Activated naive CD8-positive, alpha-beta T cell treated with anti-CD3 and anti-CD28 coated beads, Interleukin-2, amount 50 U/mL, for 16 hours (primary cell): ENCODE data around the gene MUC6.

Experiments
- DNase-seq: peaks from one replicate; pipeline ENCODE4 v3.0.0-alpha.2; 2020; ENCODE audit warnings: low read depth, low spot score

The MUC6 gene

GRCh38 chr11:1008001-1008802 is 28.3 kb downstream of the MUC6 start:
- no peak for DNase-seq

- DNase-seq = no peak
These were observed 29.2 kb downstream of the MUC6 start for GRCh38 chr11:1007279-1007678.

- no peak for DNase-seq
These were observed 29.8 kb downstream of the MUC6 start for GRCh38 chr11:1006762-1007161.

GRCh38 chr11:1005928-1006327 is 30.6 kb downstream of the MUC6 start:
- no peak for DNase-seq

- DNase-seq = no peak
These were observed 33.4 kb downstream of the MUC6 start for GRCh38 chr11:1003159-1003558.

- no peak for DNase-seq
These were observed 34.0 kb downstream of the MUC6 start for GRCh38 chr11:1002406-1002984.

GRCh38 chr11:1001617-1002405 is 34.7 kb downstream of the MUC6 start:
- no peak for DNase-seq

- DNase-seq = no peak
These were observed 35.9 kb downstream of the MUC6 start for GRCh38 chr11:1000357-1001278.

GRCh38 chr11:999009-999408 is 37.5 kb downstream of the MUC6 start:
- no peak for DNase-seq

GRCh38 chr11:997907-998306 is 38.6 kb downstream of the MUC6 start:
- DNase-seq = no peak

GRCh38 chr11:996681-997080 is 39.8 kb downstream of the MUC6 start:
- no peak for DNase-seq

- no peak for DNase-seq
These were observed 40.6 kb downstream of the MUC6 start for GRCh38 chr11:995752-996420.

- no peak for DNase-seq
These were observed 41.3 kb downstream of the MUC6 start for GRCh38 chr11:995044-995751.

- no peak for DNase-seq
These were observed 42.8 kb downstream of the MUC6 start for GRCh38 chr11:993632-994167.

- DNase-seq = no peak
These were observed 43.9 kb downstream of the MUC6 start for GRCh38 chr11:992577-992976.

GRCh38 chr11:991711-992307 is 44.7 kb downstream of the MUC6 start:
- DNase-seq = no peak

GRCh38 chr11:991034-991433 is 45.5 kb downstream of the MUC6 start:
- DNase-seq = no peak

- DNase-seq = no peak
These were observed 46.4 kb downstream of the MUC6 start for GRCh38 chr11:990101-990500.

GRCh38 chr11:987671-988070 is 48.8 kb downstream of the MUC6 start:
- no peak for DNase-seq

- DNase-seq = no peak
These were observed 49.6 kb downstream of the MUC6 start for GRCh38 chr11:986952-987305.
